Suprapubic skin (tissue), 4 donors: ENCODE measurements around the gene URB1. TPM values are rescaled to one million over a fixed set of nuclear protein-coding genes. Genes with fewer than 3 reads are reported as not detected.
A peak's percentile ranks its signal among the peaks of the same experiment; 100 is the strongest.

Experiments
- DNase-seq, 2 donors: peaks; one replicate each; pipeline ENCODE4 v3.0.0-alpha.2; 2019; ENCODE audit warnings: low spot score in 2 of 2
- H3K27ac ChIP-seq: fragments of 200-600 bp; sonication (generic); one replicate; pipeline ENCODE4 v1.5.1; 2019
- H3K27me3 ChIP-seq: fragments of 200-600 bp; sonication (generic); one replicate; pipeline ENCODE4 v1.5.1; 2019
- H3K36me3 ChIP-seq: fragments of 200-600 bp; sonication (generic); one replicate; pipeline ENCODE4 v1.5.1; 2019
- H3K4me1 ChIP-seq: fragments of 200-600 bp; sonication (generic); one replicate; pipeline ENCODE4 v1.5.1; 2019
- H3K4me3 ChIP-seq: fragments of 200-600 bp; sonication (generic); one replicate; pipeline ENCODE4 v1.5.1; 2019; ENCODE audit warnings: mild to moderate bottlenecking
- H3K9me3 ChIP-seq: fragments of 200-600 bp; sonication (generic); one replicate; pipeline ENCODE4 v1.5.1; 2019
- CTCF ChIP-seq, 2 donors: fragments of 200-600 bp in 1 of 2; fragments of 450-650 bp in 1 of 2; sonication (generic) in 1 of 2; IDR thresholded peaks; one replicate each; pipeline ENCODE4 v1.5.1; 2016 to 2019; ENCODE audit warnings: antibody characterized with exemption in 2 of 2, mild to moderate bottlenecking in 1 of 2, moderate library complexity in 1 of 2
- EP300 ChIP-seq: sonication (generic); formaldehyde crosslinking; IDR thresholded peaks from one replicate; pipeline ENCODE4 v1.6.1; 2017; ENCODE audit warnings: antibody characterized with exemption
- POLR2A ChIP-seq, 2 donors: fragments of 450-650 bp; IDR thresholded peaks; one replicate each; pipeline ENCODE4 v1.6.1; 2017; ENCODE audit warnings: antibody characterized with exemption in 2 of 2, mild to moderate bottlenecking in 2 of 2, moderate library complexity in 2 of 2
- POLR2AphosphoS5 ChIP-seq, 3 donors: sonication (generic); formaldehyde crosslinking; IDR thresholded peaks; one replicate each; pipeline ENCODE4 v1.6.1; 2017; ENCODE audit warnings: antibody characterized with exemption in 3 of 3
- WGBS: methylation state at CpG from one replicate; pipeline ENCODE4 v1.1.5; 2018; 5-methylcytosine and 5-hydroxymethylcytosine counted together
- total RNA-seq, 4 donors: library from RNA; depleted of rRNA; stranded (reverse); fragments of >200 nt; gene quantifications; one replicate each; pipeline ENCODE4 v1.1.0, GENCODE V29; 2016

Gene URB1
- total RNA-seq, 4 donors from 2014 or later, result 23.7 to 49.4 (median 33.0) TPM

GRCh38 chr21:32426066-32426465 is 33.3 kb upstream of the URB1 start:
- 53% methylated on average over 5 of the region's 5 CpGs for WGBS
- Histone ChIP-seq H3K4me1 (peaks cover 16% of the 10 kb centered on the region), H3K4me3 (no peak overlapping the region), H3K27me3 (no peaks in the 10 kb centered on the region), H3K36me3 (peaks cover 4% of the 10 kb centered on the region), H3K27ac (no peak overlapping the region), H3K9me3 (no peaks in the 10 kb centered on the region)
- TF ChIP-seq EP300 (no peak), POLR2AphosphoS5 (IDR thresholded peaks at IDR 0.05) (no peak), POLR2A (IDR thresholded peaks at IDR 0.05) (no peak)
- no peak for DNase-seq

- Histone ChIP-seq H3K4me1 (peaks cover 16% of the 10 kb centered on the region), H3K27ac (peak overlapping the region; percentile 6), H3K36me3 (peaks cover 4% of the 10 kb centered on the region), H3K9me3 (no peaks in the 10 kb centered on the region), H3K4me3 (no peak overlapping the region), H3K27me3 (no peaks in the 10 kb centered on the region)
- 73% methylated on average over 4 of the region's 4 CpGs for WGBS
- TF ChIP-seq EP300 (no peak), CTCF (IDR thresholded peaks at IDR 0.05) (no peak), POLR2AphosphoS5 (IDR thresholded peaks at IDR 0.05) (no peak), POLR2A (IDR thresholded peaks at IDR 0.05) (no peak)
- DNase-seq, result no peak
These were observed 32.8 kb upstream of the URB1 start for GRCh38 chr21:32425628-32426027.

GRCh38 chr21:32424674-32425073 is 31.9 kb upstream of the URB1 start:
- TF ChIP-seq EP300 (no peak), POLR2AphosphoS5 (IDR thresholded peaks at IDR 0.05) (no peak), CTCF (IDR thresholded peaks at IDR 0.05) (no peak), POLR2A (IDR thresholded peaks at IDR 0.05) (no peak)

GRCh38 chr21:32424191-32424535 is 31.4 kb upstream of the URB1 start:
- no peak overlapping the region for H3K27ac ChIP-seq
- TF ChIP-seq EP300 (no peak), CTCF (IDR thresholded peaks at IDR 0.05) (no peak), POLR2AphosphoS5 (IDR thresholded peaks at IDR 0.05) (no peak), POLR2A (IDR thresholded peaks at IDR 0.05) (no peak)
- H3K9me3 ChIP-seq, result no peaks in the 10 kb centered on the region
- no peaks in the 10 kb centered on the region for H3K27me3 ChIP-seq
- H3K36me3 ChIP-seq, result no peaks in the 10 kb centered on the region
- WGBS, result 88% methylated on average over 2 of the region's 2 CpGs
- no peak for DNase-seq
- H3K4me1 ChIP-seq, result peaks cover 16% of the 10 kb centered on the region
- no peak overlapping the region for H3K4me3 ChIP-seq

More at GRCh38 chr21:32424674-32425073, 31.9 kb upstream of the URB1 start:
- H3K4me1 ChIP-seq, result peaks cover 16% of the 10 kb centered on the region
- no peaks in the 10 kb centered on the region for H3K36me3 ChIP-seq
- no peaks in the 10 kb centered on the region for H3K27me3 ChIP-seq
- no peak for DNase-seq
- H3K9me3 ChIP-seq, result no peaks in the 10 kb centered on the region
- H3K4me3 ChIP-seq, result no peak overlapping the region
- no peak overlapping the region for H3K27ac ChIP-seq
- WGBS, result 95% methylated on average over 5 of the region's 5 CpGs

- Histone ChIP-seq H3K36me3 (no peaks in the 10 kb centered on the region), H3K27ac (no peak overlapping the region), H3K27me3 (no peaks in the 10 kb centered on the region), H3K4me3 (no peak overlapping the region), H3K4me1 (peaks cover 16% of the 10 kb centered on the region), H3K9me3 (no peaks in the 10 kb centered on the region)
- no peak for TF ChIP-seq EP300
- no peak for TF ChIP-seq POLR2AphosphoS5 (IDR thresholded peaks at IDR 0.05)
- no peak for TF ChIP-seq CTCF (IDR thresholded peaks at IDR 0.05)
- no peak for TF ChIP-seq POLR2A (IDR thresholded peaks at IDR 0.05)
- DNase-seq, result no peak
- 82% methylated on average over 9 of the region's 9 CpGs for WGBS
These were observed 30.7 kb upstream of the URB1 start for GRCh38 chr21:32423320-32424190.
